K562 (cell line): ENCODE results near the gene ATP5ME. TPM values are rescaled to one million over a fixed set of nuclear protein-coding genes. Genes with fewer than 3 reads are reported as not detected.

Source experiments
- ATAC-seq: fragments of 200-7000 bp; cut with Tn5 transposase; 3 replicates; pipeline ENCODE4 v1.9.1; 2020; ENCODE audit warnings: moderate library complexity
- BruUV-seq: library from RNA; stranded (reverse); fragments of 400-500 nt; replicated peaks from 2 replicates; lab custom pipeline; 2021; lab: Mats Ljungman, UMichigan
- CTCF ChIA-PET: fragments of 300-600 bp; formaldehyde crosslinking; extraction: SDS; loops from one replicate; lab custom pipeline; 2021; ENCODE audit warnings: low intra/inter-chr PET ratio; lab: Yijun Ruan, JAX
- POLR2A ChIA-PET: fragments of 300-600, 350-650 bp; sonication (Branson Sonifier 250); formaldehyde crosslinking; extraction: SDS; loops from one replicate; lab custom pipeline; 2021; ENCODE audit warnings: antibody characterized with exemption, inconsistent platforms; lab: Yijun Ruan, JAX
- DNase-seq, 4 experiments: peaks; one replicate each; pipeline versions ENCODE4 v3.0.0 to v3.0.0-alpha.2; 2011 to 2018; ENCODE audit warnings: low spot score in 3 of 4, mixed read lengths in 3 of 4; ENCODE audit errors: extremely low read depth in 1 of 4
- FAIRE-seq: peaks from 2 replicates; lab custom pipeline; 2011; peaks lifted over from hg19 to GRCh38; lab: Jason Lieb, UNC
- H2AFZ ChIP-seq: 2 replicates; pipeline ENCODE4 v1.6.0; 2011; ENCODE audit warnings: low read depth, low read length, control low read depth, inconsistent platforms
- H3K27ac ChIP-seq: fragments of 200-600 bp; 3 replicates; pipeline ENCODE4 v1.8.0; 2011; ENCODE audit warnings: low read depth, mild to moderate bottlenecking, control low read depth, inconsistent platforms, low read length, moderate library complexity, mixed read lengths; ENCODE audit errors: extremely low read depth
- H3K27me3 ChIP-seq, 2 experiments: fragments of 300-600 bp in 1 of 2; 2 replicates in 1 of 2; 3 replicates in 1 of 2; pipeline versions ENCODE4 v1.6.0 to v1.8.0; 2011; ENCODE audit warnings: inconsistent platforms in 2 of 2, low read length in 2 of 2, mild to moderate bottlenecking in 1 of 2, mixed read lengths in 1 of 2, moderate library complexity in 1 of 2; ENCODE audit not compliant: control insufficient read depth in 2 of 2, insufficient read depth in 2 of 2
- H3K36me3 ChIP-seq: fragments of 300-600 bp; 3 replicates; pipeline ENCODE4 v1.8.0; 2011; ENCODE audit warnings: mild to moderate bottlenecking, low read length, inconsistent platforms; ENCODE audit not compliant: control insufficient read depth, insufficient read depth
- H3K4me1 ChIP-seq, 2 experiments: fragments of 200-600 bp in 1 of 2; replicated peaks in 1 of 2; 2 replicates in 1 of 2; 3 replicates in 1 of 2; pipeline versions ENCODE4 v1.5.1 to v1.8.0; 2011; ENCODE audit warnings: inconsistent platforms in 2 of 2, low read length in 2 of 2, mild to moderate bottlenecking in 1 of 2, mixed read lengths in 1 of 2, moderate library complexity in 1 of 2; ENCODE audit not compliant: control insufficient read depth in 2 of 2, insufficient read depth in 2 of 2
- H3K4me2 ChIP-seq: 2 replicates; pipeline ENCODE4 v1.6.1; 2011; ENCODE audit warnings: low read length, control low read depth, inconsistent platforms, mixed read lengths; ENCODE audit not compliant: insufficient read depth
- H3K4me3 ChIP-seq: fragments of 200-600 bp; sonication (generic), shearing (Covaris generic); 2 replicates; pipeline ENCODE4 v1.5.1; 2016; ENCODE audit warnings: control low read depth, inconsistent platforms
- H3K79me2 ChIP-seq: fragments of 200-600 bp; 3 replicates; pipeline ENCODE4 v1.8.0; 2011; ENCODE audit warnings: low read length, inconsistent platforms; ENCODE audit not compliant: control insufficient read depth, insufficient read depth
- H3K9ac ChIP-seq, 2 experiments: 2 replicates each; pipeline versions ENCODE4 v1.6.0 to v1.6.1; 2011; ENCODE audit warnings: low read depth in 2 of 2, low read length in 2 of 2, control low read depth in 1 of 2, inconsistent platforms in 1 of 2, mild to moderate bottlenecking in 1 of 2, mixed read lengths in 1 of 2; ENCODE audit not compliant: insufficient read depth in 1 of 2
- H3K9me1 ChIP-seq: one replicate; pipeline ENCODE4 v1.6.0; 2011; ENCODE audit warnings: inconsistent platforms, mild to moderate bottlenecking, low read length, moderate library complexity; ENCODE audit not compliant: control insufficient read depth, insufficient read depth
- H3K9me3 ChIP-seq: replicated peaks from 2 replicates; pipeline ENCODE4 v1.5.1; 2011; ENCODE audit warnings: low read depth, low read length, inconsistent platforms; ENCODE audit not compliant: control insufficient read depth, insufficient read depth
- H4K20me1 ChIP-seq: replicated peaks from 2 replicates; pipeline ENCODE4 v1.6.1; 2011; ENCODE audit warnings: low read length, inconsistent platforms, mixed read lengths; ENCODE audit not compliant: control insufficient read depth, insufficient read depth
- BCL6 ChIP-seq: fragments of 250-450 bp; sonication (Bioruptor Pico); IDR thresholded peaks from 2 replicates; pipeline ENCODE4 v1.4.0; 2020
- CBX2 ChIP-seq: fragments of 200-600 bp; sonication (generic); IDR thresholded peaks from one replicate; pipeline ENCODE4 v1.6.1; 2012; ENCODE audit warnings: mild to moderate bottlenecking, low read length, inconsistent platforms; ENCODE audit not compliant: insufficient read depth, poor library complexity, severe bottlenecking
- CHCHD3 ChIP-seq: fragments of 250-450 bp; sonication (Bioruptor Pico); IDR thresholded peaks from 2 replicates; pipeline ENCODE4 v2.1.2; 2022; ENCODE audit warnings: mild to moderate bottlenecking
- GTF2F1 ChIP-seq: IDR thresholded peaks from 2 replicates; pipeline ENCODE4 v1.6.1; 2011; ENCODE audit warnings: low read depth, low read length, improper control_type of control experiment
- IFI16 ChIP-seq: fragments of 250-450 bp; sonication (Bioruptor Pico); IDR thresholded peaks from 2 replicates; pipeline ENCODE4 v2.1.2; 2022; ENCODE audit warnings: mild to moderate bottlenecking, inconsistent platforms
- SMAD4 ChIP-seq: fragments of 250-450 bp; sonication (Bioruptor Pico); conservative IDR thresholded peaks from 2 replicates; pipeline ENCODE4 v1.8.0; 2021; ENCODE audit warnings: inconsistent platforms, mild to moderate bottlenecking, moderate library complexity
- ZZZ3 ChIP-seq: fragments of 450-650 bp; IDR thresholded peaks from 2 replicates; pipeline ENCODE4 v1.6.1; 2016; ENCODE audit warnings: antibody characterized with exemption, mild to moderate bottlenecking, moderate library complexity
- WGBS: fragments of 100-300 bp; shearing (Covaris generic); methylation state at CpG from one replicate; pipeline ENCODE4 v1.1.6; 2016; ENCODE audit warnings: low coverage, mixed read lengths; ENCODE audit not compliant: insufficient coverage; ENCODE audit errors: missing lambda C conversion rate; 5-methylcytosine and 5-hydroxymethylcytosine counted together
- in situ Hi-C: fragments of 300-500 bp; cut with MboI; formaldehyde crosslinking; loops from 4 replicates; pipeline ENCODE4 v1.15.0; 2018; ENCODE audit warnings: inconsistent platforms, mixed read lengths
- intact Hi-C: fragments of 100-400 bp; cut with micrococcal nuclease; formaldehyde crosslinking; loops from 2 replicates; pipeline ENCODE4 v1.14.2; 2022
- polyA plus RNA-seq, 8 experiments: library from polyadenylated mRNA; depleted of rRNA in 4 of 8; stranded (reverse) in 5 of 8; unstranded in 3 of 8; fragments of >200 nt; fragmentation: Nextera tagmentation in 2 of 8; fragmentation: Illumina TruSeq in 1 of 8; extraction: Ambion mirVana in 2 of 8; extraction: Trizol in 1 of 8; gene quantifications; 2 replicates each; pipeline versions ENCODE4 v1.2.1 to v1.2.3, GENCODE V29; 2011 to 2014; ENCODE audit warnings: inconsistent platforms in 1 of 8, missing spikeins in 1 of 8
- total RNA-seq, 7 experiments: library from RNA; depleted of rRNA in 6 of 7; stranded (reverse); fragments of >200 nt in 6 of 7; fragmentation: Illumina TruSeq in 2 of 7; extraction: Trizol in 2 of 7; gene quantifications; 2 replicates each; pipeline versions ENCODE4 v1.2.1 to v1.2.3, GENCODE V29; 2011 to 2021; ENCODE audit warnings: low replicate concordance in 1 of 7
- TF ChIP-seq, protein P1 (sequence below), 2 experiments: fragments of 450-650 bp; IDR thresholded peaks; 2 replicates each; pipeline ENCODE4 v1.6.1; 2018; ENCODE audit warnings: mild to moderate bottlenecking in 2 of 2, low read depth in 1 of 2; ENCODE audit not compliant: partially characterized antibody in 2 of 2
- TF ChIP-seq, protein P2 (sequence below): fragments of 450-650 bp; formaldehyde crosslinking; IDR thresholded peaks from 2 replicates; pipeline ENCODE4 v1.4.0; 2020; ENCODE audit warnings: mild to moderate bottlenecking, moderate library complexity
- TF ChIP-seq, protein P3 (sequence below): IDR thresholded peaks from 2 replicates; pipeline ENCODE4 v1.6.1; 2011; ENCODE audit not compliant: insufficient read length; ENCODE audit errors: extremely low read depth
- TF ChIP-seq, protein P4 (sequence below): fragments of 450-650 bp; IDR thresholded peaks from 2 replicates; pipeline ENCODE4 v1.6.1; 2016; ENCODE audit warnings: borderline replicate concordance

Gene ATP5ME
- total and polyA plus RNA-seq, 9 of the 15 experiments (the other 6 are each of a cell fraction or from before 2014, with no cell fraction given): 509 to 2,480 (median 887) TPM

DNA sequence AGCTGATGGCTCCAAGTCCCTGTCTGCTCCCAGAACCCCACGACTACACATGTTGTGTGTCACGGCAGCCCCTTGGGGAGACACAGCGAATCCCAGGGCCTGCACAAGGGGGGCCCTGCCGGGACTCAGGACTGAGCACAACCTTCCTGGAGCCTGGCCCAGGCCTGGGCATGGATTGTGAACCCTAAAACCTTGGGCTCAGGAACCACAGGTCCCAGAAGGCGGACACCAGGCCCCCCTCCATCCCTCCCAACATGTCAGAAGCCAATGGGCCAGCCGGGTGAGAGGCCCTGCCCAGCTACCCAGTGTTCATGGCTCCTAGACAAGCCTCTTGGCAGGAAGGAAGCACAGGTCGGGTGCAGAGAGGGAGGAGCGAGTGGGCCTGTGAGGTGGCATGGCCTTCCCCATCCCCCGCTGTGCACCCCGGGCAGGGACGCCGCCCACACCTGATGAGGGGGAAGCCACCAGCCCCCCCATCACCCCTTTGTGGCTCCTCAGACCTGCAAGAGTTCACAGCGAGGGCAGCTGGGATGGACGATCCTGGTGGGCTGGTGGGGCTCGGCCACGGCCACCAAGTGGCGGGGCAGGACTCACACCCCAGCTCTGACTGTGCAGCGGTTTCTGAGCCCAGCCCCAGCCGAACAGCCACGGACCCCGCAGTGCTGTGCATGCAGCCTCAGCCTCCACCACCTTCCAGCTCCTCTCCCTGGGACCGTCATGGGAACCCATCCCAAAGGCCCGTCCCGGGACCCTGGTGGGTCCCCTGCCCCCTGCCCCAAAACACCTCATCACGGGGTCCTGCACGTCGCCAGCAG lies 45.0 kb downstream of the ATP5ME start (continued):
- TF ChIP-seq IFI16 (no peak), SMAD4 (CRISPR knock-in tag) (no peak), BCL6 (CRISPR knock-in tag) (no peak), ZZZ3 (no peak)
- TF ChIP-seq, protein P1, sequence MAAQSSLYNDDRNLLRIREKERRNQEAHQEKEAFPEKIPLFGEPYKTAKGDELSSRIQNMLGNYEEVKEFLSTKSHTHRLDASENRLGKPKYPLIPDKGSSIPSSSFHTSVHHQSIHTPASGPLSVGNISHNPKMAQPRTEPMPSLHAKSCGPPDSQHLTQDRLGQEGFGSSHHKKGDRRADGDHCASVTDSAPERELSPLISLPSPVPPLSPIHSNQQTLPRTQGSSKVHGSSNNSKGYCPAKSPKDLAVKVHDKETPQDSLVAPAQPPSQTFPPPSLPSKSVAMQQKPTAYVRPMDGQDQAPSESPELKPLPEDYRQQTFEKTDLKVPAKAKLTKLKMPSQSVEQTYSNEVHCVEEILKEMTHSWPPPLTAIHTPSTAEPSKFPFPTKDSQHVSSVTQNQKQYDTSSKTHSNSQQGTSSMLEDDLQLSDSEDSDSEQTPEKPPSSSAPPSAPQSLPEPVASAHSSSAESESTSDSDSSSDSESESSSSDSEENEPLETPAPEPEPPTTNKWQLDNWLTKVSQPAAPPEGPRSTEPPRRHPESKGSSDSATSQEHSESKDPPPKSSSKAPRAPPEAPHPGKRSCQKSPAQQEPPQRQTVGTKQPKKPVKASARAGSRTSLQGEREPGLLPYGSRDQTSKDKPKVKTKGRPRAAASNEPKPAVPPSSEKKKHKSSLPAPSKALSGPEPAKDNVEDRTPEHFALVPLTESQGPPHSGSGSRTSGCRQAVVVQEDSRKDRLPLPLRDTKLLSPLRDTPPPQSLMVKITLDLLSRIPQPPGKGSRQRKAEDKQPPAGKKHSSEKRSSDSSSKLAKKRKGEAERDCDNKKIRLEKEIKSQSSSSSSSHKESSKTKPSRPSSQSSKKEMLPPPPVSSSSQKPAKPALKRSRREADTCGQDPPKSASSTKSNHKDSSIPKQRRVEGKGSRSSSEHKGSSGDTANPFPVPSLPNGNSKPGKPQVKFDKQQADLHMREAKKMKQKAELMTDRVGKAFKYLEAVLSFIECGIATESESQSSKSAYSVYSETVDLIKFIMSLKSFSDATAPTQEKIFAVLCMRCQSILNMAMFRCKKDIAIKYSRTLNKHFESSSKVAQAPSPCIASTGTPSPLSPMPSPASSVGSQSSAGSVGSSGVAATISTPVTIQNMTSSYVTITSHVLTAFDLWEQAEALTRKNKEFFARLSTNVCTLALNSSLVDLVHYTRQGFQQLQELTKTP (IDR thresholded peaks at IDR 0.05; ENCODE audit: low read depth in 1 of 2, partially characterized antibody in 2 of 2): no peak

DNA sequence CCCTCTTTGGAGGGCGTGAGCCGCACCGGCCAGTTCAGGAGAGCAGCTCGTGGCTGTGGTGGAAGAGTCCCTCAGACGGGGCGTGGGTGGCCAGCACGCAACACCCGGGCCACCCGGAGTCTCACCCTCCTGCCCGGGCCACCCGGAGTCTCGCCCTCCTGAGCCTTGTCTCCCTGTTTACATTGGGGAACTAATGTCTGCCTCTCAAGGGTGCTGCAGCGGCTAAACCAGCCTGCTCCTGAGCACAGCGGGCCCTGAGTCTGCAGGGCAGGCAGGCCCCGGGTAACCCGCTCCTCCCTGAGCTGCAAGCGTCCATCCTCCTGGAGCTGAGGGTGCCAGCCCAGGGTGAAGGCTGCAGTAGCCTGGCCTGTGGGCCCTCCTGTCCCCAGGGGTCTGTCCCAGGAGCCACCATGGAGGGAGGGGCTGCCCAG lies 45.8 kb downstream of the ATP5ME start:
- ATAC-seq (peak; percentile 9; the same call in 2 of the 3 replicates), DNase-seq (no peak), FAIRE-seq (no peak)
- no peak overlapping the region for H3K4me3 ChIP-seq
- no peaks in the 10 kb centered on the region for H3K36me3 ChIP-seq
- CTCF ChIA-PET: no interaction called here
- no peaks in the 10 kb centered on the region for H3K79me2 ChIP-seq
- H3K4me1 ChIP-seq: peaks cover 0 to 32% of the 10 kb centered on the region in 2 experiments; a peak in 2 of 5 replicates
- H3K27me3 ChIP-seq: peaks cover 27 to 67% of the 10 kb centered on the region in 2 experiments; a peak in 4 of 5 replicates
- no peak overlapping the region for H2AFZ ChIP-seq
- H3K9ac ChIP-seq: no peak overlapping the region
- H3K27ac ChIP-seq: no peak overlapping the region
- intact Hi-C loops (no loop called here), in situ Hi-C loops (no loop called here)
- H3K4me2 ChIP-seq: no peak overlapping the region
- no TSS peak for BruUV-seq
- POLR2A ChIA-PET: no interaction called here
- 2% methylated on average over 15 of the region's 17 CpGs for WGBS
- no peaks in the 10 kb centered on the region for H3K9me1 ChIP-seq
- no peaks in the 10 kb centered on the region; the same call in 1 of the 2 replicates for H3K9me3 ChIP-seq
- no peaks in the 10 kb centered on the region for H4K20me1 ChIP-seq
- TF ChIP-seq CHCHD3: no peak
- TF ChIP-seq CBX2: no peak
- TF ChIP-seq, protein P2, sequence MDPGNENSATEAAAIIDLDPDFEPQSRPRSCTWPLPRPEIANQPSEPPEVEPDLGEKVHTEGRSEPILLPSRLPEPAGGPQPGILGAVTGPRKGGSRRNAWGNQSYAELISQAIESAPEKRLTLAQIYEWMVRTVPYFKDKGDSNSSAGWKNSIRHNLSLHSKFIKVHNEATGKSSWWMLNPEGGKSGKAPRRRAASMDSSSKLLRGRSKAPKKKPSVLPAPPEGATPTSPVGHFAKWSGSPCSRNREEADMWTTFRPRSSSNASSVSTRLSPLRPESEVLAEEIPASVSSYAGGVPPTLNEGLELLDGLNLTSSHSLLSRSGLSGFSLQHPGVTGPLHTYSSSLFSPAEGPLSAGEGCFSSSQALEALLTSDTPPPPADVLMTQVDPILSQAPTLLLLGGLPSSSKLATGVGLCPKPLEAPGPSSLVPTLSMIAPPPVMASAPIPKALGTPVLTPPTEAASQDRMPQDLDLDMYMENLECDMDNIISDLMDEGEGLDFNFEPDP (CRISPR knock-in tag): no peak
- TF ChIP-seq, protein P3, sequence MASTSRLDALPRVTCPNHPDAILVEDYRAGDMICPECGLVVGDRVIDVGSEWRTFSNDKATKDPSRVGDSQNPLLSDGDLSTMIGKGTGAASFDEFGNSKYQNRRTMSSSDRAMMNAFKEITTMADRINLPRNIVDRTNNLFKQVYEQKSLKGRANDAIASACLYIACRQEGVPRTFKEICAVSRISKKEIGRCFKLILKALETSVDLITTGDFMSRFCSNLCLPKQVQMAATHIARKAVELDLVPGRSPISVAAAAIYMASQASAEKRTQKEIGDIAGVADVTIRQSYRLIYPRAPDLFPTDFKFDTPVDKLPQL: no peak
- no peak for TF ChIP-seq GTF2F1
- TF ChIP-seq, protein P4, sequence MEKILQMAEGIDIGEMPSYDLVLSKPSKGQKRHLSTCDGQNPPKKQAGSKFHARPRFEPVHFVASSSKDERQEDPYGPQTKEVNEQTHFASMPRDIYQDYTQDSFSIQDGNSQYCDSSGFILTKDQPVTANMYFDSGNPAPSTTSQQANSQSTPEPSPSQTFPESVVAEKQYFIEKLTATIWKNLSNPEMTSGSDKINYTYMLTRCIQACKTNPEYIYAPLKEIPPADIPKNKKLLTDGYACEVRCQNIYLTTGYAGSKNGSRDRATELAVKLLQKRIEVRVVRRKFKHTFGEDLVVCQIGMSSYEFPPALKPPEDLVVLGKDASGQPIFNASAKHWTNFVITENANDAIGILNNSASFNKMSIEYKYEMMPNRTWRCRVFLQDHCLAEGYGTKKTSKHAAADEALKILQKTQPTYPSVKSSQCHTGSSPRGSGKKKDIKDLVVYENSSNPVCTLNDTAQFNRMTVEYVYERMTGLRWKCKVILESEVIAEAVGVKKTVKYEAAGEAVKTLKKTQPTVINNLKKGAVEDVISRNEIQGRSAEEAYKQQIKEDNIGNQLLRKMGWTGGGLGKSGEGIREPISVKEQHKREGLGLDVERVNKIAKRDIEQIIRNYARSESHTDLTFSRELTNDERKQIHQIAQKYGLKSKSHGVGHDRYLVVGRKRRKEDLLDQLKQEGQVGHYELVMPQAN: no peak
